Measurements from ENCODE around the gene CPT1B.

Gene CPT1B

GRCh38 chr22:50528682-50529415, 49.4 kb downstream of the CPT1B start:
- DNase-seq (ENCODE audit: low read depth): no peak
- H3K4me3 ChIP-seq (ENCODE audit: control insufficient read depth, low read depth, low read length): peak overlapping the region; percentile 44
- TF ChIP-seq, protein P1, sequence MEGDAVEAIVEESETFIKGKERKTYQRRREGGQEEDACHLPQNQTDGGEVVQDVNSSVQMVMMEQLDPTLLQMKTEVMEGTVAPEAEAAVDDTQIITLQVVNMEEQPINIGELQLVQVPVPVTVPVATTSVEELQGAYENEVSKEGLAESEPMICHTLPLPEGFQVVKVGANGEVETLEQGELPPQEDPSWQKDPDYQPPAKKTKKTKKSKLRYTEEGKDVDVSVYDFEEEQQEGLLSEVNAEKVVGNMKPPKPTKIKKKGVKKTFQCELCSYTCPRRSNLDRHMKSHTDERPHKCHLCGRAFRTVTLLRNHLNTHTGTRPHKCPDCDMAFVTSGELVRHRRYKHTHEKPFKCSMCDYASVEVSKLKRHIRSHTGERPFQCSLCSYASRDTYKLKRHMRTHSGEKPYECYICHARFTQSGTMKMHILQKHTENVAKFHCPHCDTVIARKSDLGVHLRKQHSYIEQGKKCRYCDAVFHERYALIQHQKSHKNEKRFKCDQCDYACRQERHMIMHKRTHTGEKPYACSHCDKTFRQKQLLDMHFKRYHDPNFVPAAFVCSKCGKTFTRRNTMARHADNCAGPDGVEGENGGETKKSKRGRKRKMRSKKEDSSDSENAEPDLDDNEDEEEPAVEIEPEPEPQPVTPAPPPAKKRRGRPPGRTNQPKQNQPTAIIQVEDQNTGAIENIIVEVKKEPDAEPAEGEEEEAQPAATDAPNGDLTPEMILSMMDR (IDR thresholded peaks at IDR 0.05; ENCODE audit: control insufficient read depth, insufficient read depth, low read depth, low read length, missing control alignments): no peak

GRCh38 chr22:50527921-50528681, 50.1 kb downstream of the CPT1B start:
- no peak overlapping the region for H3K4me3 ChIP-seq (ENCODE audit: control insufficient read depth, low read depth, low read length)
- TF ChIP-seq, protein P1 (IDR thresholded peaks at IDR 0.05; ENCODE audit: control insufficient read depth, insufficient read depth, low read depth, low read length, missing control alignments): no peak
- DNase-seq (ENCODE audit: low read depth): no peak

- TF ChIP-seq, protein P1 (IDR thresholded peaks at IDR 0.05; ENCODE audit: control insufficient read depth, insufficient read depth, low read depth, low read length, missing control alignments): no peak
- no peak for DNase-seq (ENCODE audit: low read depth)
- peak overlapping the region; percentile 62 for H3K4me3 ChIP-seq (ENCODE audit: control insufficient read depth, low read depth, low read length)
These were observed 51.1 kb downstream of the CPT1B start for GRCh38 chr22:50526834-50527801.

DNA sequence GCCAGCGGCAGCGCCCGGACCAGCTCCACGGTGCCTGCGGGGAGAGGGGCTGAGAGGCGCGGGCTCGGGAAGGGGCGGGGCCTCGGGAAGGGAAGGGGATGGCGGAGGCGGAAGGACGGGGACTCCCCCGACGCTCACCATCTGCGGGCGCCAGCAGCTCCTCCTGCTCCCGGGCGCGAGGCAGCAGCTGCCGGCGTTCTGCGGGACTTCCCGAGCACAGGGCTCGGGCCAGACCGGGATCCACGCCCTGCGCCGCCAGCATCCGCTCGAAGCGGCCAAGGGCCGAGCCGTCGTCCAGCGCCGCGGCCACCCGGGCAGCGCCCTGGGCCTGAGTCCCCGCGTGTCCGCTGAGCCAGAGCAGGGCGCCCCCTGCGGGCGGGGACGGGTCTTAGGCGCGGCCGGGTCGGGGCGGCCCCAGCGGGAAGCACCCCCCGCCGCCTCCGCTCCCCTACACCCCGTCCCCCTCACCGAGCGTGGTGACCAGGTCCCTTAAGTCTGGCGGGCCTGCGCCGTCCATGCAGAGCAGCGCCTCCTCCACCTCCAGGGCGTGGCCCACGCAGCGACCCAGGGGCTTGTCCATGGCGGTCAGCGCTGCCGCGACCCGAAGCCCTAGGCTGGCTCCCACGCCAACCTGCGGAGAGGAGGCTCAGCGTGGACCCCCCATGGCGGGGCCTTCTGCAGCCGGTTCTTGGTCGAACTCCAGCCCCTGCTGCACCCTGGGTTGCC, 52.0 kb downstream of the CPT1B start:
- peak overlapping the region; percentile 62 for H3K4me3 ChIP-seq (ENCODE audit: control insufficient read depth, low read depth, low read length)
- no peak for DNase-seq (ENCODE audit: low read depth)
- TF ChIP-seq, protein P1 (IDR thresholded peaks at IDR 0.05; ENCODE audit: control insufficient read depth, insufficient read depth, low read depth, low read length, missing control alignments): peak; percentile 41

- TF ChIP-seq, protein P1 (IDR thresholded peaks at IDR 0.05; ENCODE audit: control insufficient read depth, insufficient read depth, low read depth, low read length, missing control alignments): no peak
- no peak for DNase-seq (ENCODE audit: low read depth)
- H3K4me3 ChIP-seq (ENCODE audit: control insufficient read depth, low read depth, low read length): peak overlapping the region; percentile 62
These were observed 52.4 kb downstream of the CPT1B start for GRCh38 chr22:50525858-50526107.

Measured in AG09309 (cell line).